SHP77 (cell line): ENCODE results near the gene PTPRF.
A peak's percentile ranks its signal among the peaks of the same experiment; 100 is the strongest.
"Not testable (repeated sequence)": the region's sequence is repeated elsewhere in the genome, so short reads cannot be mapped to it uniquely, and the experiment has no call there.

ENCODE experiments used
- DNase-seq, 2 experiments: peaks; one replicate each; lab custom pipeline; 2025; lab: John Stamatoyannopoulos, UW

Gene PTPRF

DNA sequence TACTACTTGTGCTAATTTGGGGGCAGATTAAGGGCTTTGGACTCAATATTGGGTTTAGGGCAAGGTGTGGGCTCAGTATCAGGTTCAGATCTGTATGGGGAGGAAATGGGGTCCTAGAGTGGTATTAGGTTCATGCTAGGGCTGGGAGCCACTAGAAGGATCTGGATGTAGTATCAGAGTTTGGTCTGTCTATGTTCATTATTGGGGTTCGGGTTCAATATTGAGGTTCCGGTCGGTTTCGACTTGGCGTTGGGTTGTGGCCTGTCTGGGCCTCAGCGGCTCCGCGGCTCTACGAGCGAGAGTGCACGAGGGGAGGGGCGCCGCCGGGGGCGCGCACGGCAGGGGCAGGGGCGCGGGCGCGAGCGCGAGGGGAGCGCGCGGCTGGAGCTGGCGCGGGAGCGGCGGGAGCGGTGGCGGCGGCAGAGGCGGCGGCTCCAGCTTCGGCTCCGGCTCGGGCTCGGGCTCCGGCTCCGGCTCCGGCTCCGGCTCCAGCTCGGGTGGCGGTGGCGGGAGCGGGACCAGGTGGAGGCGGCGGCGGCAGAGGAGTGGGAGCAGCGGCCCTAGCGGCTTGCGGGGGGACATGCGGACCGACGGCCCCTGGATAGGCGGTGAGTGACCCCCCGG, at the start of gene PTPRF:
Gene PTPRF (plus strand): TSS at position 401 of the 624 bp plus-strand sequence. CDS start 14,193 bp downstream, outside the sequence.
- DNase-seq: peak; percentile 45 to 55

DNA sequence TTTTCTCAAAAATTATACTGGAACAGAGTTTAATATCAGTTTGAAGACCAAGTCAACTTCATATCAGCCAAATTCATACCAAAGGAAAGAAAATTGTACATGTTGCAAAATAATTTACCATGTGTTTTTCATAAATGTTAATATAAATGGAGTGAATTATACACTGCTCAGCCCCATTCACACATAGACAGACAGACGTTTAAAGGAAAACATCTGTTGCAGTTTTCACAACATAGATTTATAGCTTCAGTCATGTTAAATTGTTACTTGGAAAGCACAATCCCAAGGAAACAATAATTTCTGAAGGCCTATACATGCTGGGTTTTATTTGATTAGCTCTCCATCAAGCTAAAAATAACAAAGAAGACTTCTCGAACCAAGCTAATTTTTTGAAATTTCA, 49.2 kb upstream of the PTPRF start:
- no peak for DNase-seq

DNA sequence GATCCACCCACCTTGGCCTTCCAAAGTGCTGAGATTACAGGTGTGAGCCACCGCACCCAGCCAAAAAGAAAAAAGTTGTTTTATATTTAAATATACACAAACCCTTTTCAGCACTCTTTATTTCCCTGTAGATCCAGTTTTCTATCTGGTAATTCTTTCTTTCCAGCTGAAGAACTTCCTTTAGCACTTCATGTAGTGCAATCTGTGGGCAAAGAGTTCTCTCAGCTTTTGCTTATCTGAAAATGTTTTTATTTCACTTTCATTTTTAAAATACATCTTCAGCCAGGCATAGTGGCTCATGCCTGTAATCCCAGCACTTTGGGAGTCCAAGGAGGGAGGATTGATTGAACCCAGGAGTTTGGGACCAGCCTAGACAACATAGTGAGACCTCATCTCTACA, 48.5 kb upstream of the PTPRF start:
- DNase-seq: no peak

DNA sequence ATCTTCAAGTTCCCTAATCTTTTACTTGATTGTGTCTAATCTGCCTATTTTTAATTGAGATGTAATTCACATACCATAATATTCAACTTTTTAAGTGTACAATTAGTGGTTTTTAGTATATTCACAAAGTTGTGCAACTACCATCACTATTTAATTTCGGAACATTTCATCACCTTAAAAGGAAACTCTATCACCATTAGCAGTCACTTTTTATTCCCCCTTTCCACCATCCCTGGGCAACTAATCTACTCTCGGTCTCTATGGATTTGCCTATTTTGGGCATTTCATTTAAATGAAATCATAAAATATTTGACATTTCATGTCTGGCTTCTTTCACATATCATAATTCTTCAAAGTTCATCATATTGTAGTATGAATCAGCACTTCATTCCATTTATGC, 46.3 kb upstream of the PTPRF start:
- DNase-seq: no peak

DNA sequence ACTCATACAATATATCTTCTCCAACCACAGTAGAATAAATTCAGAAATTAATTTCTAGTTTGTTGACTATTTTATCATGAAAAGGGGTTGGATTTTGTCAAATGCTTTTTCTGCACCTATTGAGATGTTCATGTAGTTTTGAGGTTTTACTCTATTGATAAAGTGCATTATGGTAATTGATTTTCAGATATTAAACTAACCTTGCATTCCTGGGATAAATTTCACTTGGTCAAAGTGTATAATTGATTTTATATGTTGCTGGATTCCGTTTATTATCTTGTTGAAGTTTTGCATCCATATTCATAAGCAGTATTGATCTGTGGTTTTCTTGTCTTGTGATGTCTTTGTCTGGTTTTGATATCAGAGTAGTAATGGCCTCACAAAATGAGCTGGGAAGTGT, 42.5 kb upstream of the PTPRF start:
- DNase-seq: no peak

DNA sequence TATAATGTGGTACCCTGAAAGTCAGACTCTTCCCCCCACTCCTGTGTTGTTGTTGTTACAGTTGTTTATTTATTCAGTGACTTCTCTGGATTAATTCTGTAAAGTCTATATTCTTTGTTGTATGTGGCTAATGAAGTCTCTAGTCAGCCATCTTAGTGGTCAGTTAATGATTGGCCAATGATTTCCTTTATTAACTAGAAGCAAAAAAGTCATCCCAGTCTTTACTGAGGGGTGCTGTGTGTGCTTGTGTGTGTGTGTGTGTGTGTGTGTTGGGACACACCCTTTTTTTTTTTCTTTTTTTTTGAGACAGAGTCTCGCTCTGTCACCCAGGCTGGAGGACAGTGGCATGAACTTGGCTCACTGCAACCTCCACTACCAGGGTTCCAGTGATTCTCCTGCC, 39.6 kb upstream of the PTPRF start:
- DNase-seq: no peak

DNA sequence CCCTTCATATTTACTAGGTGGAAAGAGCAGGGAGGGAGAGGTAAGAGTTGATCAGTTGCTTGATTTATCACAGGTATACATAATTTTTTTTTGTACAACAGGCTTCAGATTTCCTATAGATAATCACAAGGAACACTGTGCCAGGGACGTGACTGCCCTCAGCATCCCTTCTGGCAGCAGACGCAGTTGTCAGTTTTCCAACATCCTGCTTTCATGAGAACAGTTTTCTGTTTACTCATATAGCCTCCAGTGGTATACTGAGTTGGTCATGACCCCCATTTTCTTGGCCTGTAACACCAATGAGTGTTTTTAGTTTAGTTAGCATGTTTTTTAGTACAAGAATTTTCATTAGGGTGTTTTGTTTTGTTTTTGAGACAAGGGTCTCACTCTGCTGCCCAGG, 37.9 kb upstream of the PTPRF start:
- DNase-seq: no peak

DNA sequence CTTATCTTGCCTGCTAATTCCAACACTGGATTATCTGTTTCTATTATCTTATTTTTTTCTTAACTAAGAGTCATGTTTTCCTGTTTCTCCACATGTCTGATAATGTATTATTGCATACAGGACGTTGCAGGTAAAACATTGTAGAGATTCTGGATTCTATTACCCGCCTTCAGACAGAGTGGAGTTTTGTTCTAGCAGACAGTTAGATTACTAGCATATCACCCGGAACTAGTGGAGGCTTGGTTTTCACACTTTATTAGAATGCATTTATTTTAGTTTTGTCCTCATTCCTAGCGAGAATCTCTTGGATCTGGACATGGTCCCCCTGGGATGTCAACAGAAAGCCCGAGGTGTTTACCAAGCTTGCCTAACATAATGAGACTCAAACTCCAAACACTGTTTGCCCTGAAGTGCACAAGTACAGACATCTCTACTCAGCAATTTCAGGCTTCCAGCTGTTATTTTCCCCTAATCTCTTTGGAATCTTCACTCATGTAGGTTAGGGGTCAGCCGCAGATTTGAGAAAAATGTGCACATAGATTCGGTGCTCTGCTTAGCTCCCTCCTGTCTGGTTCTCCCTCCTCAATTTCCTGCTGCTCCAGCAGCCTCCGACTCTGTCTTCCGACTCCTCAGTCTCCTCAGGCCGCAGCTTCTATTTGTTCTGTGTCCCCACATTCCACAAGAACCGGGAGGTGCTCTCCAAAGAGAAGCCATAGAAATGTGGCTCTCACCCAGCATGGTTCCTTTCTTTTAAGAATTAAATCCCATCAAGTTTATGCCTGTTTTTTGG, 36.8 kb upstream of the PTPRF start:
- no peak for DNase-seq

DNA sequence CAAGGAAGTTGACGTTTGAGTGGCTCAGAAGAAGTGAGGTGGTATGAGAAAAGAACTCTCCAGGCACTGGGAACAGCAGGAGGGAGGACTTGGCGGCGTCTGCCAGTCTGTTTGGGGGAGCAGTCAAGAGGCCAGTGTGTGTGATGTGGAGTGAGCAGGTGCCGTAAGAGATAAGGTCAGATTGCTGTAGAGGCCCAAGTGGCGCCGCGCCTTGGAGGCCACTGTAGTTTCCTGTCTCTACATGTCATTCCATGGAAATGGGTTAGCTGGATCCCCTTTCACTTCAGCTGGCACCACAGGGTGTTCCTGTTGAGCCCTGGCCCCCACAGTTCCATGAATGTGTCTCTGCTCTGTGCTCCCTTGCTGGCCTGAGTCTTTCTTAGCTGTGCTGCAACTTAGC, 35.5 kb upstream of the PTPRF start:
- no peak for DNase-seq

DNA sequence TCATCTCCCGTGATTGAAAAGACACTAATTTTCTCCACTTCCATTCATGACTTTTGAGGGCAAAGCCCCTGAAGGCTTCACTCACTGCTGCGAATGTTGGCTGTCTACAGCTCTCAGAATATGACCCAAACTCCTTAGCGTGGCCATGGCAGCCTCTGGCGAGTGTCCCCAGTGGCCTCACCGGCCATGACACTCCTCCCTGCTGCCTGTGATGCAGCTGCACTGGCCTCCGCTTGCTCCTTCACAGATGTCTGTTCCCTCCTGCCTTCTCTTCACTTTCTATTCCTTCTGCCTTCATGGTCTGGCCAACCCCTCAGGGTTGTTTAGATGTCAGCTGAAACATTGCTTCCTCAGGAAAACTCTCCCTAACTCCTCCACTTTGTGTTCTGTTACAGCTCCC, 30.8 kb upstream of the PTPRF start:
- DNase-seq: peak; percentile 6 to 7

DNA sequence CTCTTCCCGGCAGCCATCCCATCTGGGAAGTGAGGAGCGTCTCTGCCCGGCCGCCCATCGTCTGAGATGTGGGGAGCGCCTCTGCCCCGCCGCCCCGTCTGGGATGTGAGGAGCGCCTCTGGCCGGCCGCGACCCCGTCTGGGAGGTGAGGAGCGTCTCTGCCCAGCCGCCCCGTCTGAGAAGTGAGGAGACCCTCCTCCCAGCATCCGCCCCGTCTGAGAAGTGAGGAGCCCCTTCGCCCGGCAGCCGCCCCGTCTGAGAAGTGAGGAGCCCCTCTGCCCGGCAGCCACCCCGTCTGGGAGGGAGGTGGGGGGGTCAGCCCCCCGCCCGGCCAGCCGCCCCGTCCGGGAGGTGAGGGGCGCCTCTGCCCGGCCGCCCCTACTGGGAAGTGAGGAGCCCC, 28.9 kb upstream of the PTPRF start:
- not testable (repeated sequence) for DNase-seq

DNA sequence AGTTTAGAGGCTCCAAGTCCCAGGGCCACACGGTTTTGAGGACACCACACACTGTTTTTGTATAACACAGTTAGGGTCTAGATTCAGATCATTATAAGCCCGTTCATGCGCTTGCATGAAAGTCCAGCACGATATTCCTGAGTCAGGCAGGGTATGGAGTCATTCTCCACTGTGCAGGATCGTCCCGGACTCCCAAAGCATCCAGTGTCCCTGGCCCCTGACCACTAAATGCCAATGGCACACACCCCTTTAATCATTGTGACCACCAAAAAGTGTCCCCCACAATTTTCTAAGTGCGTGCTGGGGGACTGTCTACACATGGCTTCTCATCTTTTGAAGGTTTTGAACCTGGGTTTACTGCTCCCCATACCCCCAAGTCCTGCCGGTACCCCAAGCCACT, 27.1 kb upstream of the PTPRF start:
- no peak for DNase-seq

DNA sequence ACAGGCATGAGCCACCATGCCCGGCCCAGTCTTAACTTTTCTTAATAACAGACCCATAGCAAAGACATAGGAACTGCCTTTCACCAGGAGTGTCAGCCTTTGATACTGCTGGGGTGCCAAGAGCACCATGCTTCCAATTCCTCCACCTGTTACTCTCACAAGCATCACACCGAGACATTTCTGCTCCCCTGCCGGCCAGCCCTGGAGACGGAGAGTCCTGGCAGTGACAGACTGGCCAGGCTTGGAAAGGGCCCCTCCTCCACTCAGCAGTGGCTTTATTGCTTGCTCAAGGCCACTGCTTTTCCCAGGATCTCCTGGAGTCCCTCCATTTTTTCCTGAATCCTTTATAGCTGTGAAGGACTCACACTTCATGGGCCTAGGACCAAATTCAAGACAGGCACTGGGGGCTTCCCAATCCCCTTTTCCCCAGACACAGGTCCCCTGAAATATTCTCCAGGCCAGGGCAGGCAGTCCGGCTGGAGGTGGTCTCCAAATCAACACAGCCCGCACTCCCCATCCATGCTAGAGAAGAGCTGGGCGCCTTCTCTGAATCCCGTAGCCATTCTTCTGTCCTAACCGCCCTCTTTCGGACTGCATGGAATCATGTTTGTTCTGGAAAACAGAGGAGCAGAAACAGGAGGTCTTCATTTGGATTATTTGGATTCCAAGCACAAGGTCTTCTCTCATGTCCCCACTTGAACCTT, 25.5 kb upstream of the PTPRF start:
- no peak for DNase-seq

DNA sequence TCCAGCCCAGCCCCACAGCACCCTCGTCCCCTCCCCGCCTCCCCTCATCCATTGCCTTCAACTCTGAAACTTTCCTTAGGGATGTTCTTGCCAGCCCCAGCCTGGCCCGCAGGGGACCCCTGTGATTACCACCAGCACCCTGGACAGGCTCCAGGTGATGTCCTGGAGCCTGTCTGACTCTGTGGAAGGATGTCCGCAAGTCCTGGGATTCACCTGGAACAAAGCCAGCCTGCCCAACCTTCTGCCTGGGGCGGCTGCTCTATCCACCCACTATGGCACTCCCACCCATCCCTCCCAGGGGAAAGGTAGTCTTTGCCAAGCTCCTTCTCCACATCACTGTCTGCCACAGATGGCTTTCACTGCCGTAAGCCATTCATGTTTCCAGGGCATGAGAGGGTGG, 24.4 kb upstream of the PTPRF start:
- DNase-seq: no peak

DNA sequence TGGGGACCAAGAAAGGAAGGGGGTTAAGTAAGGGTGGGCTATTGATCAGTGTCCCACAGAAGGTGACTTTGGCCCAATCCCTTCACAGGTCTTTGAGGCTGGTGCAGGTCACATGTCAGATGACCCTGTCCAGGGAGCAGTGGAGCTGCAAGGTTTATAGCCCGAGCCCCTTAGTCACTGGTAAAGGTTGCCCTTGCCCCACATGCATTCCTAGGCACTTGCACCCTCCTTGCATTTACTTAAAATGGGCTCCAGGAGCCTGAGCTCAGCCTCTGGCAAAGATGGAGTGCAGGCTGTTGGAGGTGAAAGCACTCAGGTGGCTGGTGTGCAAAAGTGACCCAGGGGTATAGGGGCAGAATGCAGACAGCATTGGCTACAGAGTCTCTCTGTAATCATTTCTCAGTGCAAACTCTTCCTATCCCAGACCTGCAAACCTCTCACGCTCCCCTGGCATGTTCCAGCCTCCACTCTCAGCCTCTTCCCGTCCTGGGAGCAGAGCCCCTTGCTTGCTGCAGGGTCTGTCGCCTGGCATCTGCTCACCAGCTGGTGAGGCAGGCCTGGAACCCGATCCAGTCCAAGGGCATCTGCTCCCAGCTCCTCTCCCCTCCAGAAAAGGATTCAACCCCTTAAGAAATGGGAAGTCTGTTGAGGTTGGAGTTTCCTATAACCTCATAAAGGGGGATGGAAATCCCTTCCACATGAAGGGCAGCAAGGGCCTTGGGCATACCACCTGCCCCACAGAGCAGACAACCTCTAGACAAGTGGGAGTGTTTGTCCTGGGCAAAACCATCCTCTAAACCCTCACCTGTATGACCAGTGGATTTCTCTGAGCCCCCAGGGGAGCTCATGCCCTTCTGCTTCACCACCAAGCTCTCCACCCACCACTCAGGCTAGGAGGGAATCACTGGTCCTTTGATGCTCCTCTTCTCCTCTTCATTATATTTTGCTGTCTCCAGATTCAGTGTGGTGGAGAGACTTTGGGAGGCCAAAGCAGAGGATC, 23.1 kb upstream of the PTPRF start:
- no peak for DNase-seq

DNA sequence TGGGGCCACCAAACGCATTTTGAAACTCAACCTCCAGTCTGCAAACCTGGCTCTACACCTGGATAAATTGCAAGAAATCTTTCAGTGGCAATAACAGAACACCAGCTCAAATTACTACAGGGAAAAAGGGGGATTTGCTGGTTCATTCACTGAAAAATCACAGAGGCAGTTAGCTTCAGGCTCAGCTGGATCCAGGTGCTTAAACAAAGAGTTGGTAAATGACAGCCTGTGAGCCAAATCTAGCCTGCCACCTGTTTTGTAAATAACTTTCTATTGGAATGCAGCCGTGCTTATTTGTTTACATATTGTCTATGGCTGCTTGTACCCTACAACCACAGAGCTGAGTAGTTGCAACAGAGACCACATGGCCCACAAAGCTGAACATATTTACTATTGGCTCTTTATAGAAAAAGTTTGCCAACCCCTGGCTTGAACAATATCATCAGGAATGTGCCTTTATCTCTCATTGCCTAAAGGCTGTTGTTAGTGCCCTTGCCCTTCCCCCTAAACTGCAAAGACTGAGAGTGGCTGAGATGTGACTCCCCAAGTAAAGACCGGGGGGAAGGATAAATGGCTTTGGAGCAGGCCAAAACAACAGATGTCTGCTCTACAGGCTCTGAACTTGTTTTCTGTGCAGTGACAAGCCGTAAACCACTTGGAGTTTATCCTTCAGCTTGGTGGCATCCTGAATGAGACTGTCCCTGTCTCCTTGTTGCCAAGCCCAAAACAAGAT, 21.5 kb upstream of the PTPRF start:
- DNase-seq: no peak

DNA sequence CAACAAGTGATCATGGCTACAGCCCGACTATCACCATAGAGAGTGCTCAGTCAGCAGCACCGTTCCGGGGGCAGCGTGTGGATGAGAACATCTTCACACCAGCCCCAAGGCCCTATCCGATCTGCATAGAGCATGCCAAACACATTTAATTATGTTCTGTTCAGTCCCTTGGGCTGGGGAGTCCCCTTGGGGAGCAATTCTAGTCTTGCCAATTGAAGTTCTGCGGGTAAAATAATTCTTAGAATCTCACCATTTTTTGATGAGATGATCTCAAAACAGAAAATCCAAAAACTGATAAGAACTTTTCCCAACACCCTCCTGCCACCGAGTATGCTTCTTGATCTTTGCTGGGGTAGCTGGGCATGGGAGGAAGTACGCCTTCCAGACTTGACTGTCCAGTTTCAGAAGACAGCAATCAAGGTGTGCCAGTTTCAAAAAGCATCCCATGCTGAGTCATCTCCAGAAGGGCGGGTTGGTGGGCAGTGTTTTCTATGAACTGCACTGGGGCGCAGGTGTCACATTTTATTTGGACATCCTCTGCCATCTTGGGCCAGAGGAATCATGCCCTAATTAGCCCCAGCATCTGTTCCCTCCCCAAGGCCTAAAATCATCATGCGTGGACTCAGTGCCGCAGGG, 20.8 kb upstream of the PTPRF start:
- DNase-seq: no peak

DNA sequence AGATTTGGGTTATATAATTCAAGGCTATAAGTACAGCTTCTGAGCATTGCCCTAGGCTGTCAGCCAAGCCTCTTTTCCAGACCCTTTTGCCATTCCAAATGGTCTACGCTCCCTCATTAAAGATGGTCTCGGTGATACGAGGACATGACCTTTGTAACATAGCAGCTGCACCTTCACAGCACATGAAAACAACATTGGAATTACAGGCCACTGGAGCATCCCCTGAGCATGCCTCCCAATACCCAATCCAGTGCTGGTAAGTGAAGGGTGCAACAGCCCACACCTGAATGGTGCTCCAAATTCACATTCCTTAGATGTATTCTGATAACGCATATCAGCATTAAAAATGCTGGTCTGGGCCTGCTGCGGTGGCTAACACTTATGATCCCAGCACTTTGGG, 20.1 kb upstream of the PTPRF start:
- no peak for DNase-seq

DNA sequence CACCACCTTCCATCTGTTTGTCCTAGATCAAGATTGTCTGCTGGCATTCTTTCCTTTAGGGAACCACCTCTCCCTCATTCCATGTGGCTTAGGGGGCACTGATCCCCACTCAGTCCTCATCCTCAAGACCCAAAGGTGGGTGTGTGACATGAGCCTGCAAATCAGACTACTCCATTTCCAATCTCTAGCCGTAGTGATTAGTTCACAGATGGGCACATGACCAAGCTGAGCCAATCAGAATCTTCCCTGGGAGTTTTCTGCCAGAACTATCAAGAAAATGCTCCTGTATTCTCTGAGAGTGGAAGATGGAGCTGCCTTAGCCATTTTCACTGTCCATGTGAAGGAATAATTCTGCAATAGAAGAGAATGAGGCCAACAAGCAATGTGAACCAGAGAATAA, 19.3 kb upstream of the PTPRF start:
- DNase-seq: no peak

DNA sequence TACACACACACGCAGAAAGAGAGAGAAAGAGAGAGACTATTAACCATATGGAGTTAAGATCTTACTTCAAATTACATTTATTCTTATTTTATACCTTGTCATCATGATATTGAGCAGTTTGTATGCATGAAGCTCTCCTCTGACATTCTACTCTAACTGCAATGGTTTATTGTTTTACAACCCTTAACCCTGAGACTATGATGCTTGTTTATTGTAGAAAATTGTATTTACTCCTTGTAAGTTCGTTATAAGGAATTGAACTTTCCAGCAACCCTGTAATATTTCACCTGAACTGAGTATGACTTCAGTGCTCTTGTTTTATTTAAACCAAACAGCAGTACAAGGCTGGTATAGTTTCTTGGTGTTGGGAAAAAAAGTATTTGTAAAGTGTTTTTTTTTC, 18.6 kb upstream of the PTPRF start:
- DNase-seq: no peak

DNA sequence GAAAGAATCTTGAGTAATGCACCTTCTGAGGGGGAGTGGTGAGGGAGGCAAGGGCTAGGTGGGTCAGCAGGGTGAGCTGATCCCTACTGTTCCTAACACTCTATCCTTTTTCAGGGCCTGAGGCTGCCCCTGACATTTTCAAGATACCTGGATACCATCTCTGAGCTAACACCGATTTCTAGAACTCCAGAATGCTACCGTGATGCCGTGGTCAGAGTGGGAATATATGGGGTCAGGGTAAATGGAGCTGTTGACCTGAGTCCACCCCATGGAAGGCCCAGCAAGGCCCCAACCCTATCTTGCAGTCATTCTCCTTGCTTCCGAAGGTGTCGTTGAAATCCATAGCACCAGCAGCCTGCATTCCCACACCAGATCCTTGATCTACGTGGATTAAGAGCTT, 18.0 kb upstream of the PTPRF start:
- DNase-seq: no peak
